ENCODE results near the gene DAP.

The DAP gene

GRCh38 chr5:10686890-10687289, 74.1 kb downstream of the DAP start:
- DNase-seq: no peak

GRCh38 chr5:10685115-10685521, 75.9 kb downstream of the DAP start:
- no peak for DNase-seq

GRCh38 chr5:10684303-10685086, 76.5 kb downstream of the DAP start:
- no peak for DNase-seq

DNA sequence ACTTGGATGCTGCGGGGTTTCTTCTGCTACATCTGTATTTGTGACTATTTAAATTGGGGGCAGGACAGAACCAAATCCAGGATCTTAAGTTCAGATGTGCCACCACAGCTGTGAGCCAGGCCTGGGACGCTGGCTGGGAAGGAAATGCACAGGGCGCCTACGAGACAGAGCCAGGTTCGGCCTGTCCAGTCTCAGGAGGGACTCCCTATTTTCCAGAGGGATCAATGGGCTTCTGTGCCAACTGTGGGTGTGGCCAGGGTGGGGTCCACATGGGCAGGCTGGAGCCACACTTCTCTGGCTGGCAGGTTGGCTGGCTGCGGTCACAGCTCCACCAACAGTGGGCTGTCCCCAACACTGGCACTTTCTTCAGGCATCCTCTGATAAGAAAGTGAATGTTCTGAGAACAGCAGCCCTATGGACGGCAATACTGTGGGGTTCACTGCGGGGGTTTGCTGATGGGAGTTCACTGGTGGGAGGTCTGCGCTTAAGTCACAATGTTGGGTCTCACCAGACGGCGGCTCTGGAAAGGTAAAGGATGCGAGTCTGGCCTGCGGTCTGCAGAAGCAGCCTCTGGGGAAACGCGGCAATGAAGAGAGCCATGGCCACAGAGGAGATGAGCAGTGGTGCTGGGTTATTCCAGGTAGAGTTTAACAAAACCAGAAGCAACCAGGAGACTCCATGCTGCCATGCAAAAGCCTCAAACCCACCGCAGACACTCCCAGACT, 78.1 kb downstream of the DAP start:
- no peak for DNase-seq

DNA sequence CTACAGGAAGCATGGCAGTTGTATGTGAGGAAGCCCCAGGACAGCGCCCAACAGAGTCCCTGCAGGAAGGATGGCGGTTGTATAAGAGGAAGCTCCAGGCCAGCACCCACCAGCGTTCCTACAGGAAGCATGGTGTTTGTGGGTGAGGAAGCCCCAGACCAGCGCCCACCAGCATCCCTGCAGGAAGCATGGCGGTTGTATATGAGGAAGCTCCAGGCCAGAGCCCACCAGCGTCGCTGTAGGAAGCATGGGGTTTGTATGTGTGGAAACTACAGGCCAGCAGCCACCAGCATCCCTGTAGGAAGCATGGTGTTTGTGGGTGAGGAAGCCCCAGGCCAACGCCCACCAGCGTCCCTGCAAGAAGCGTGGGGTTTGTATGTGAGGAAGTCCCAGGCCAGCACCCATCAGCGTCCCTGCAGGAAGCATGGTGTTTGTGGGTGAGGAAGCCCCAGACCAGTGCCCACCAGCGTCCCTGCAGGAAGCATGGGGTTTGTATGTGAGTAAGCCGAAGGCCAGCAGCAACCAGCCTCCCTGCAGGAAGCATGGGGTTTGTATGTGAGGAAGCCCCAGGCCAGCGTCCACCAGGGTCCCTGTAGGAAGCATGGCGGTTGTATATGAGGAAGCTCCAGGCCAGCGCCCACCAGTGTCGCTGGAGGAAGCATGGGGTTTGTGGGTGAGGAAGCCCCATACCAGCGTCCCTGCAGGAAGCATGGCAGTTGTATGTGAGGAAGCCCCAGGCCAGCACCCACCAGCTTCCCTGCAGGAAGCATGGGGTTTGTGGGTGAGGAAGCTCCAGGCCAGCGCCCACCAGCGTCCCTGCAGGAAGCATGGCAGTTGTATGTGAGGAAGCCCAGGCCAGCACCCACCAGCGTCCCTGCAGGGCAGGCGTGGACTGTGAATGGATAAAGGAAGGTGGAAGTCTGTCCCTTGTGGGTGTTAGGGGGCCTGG, 79.0 kb downstream of the DAP start:
- no peak for DNase-seq

- DNase-seq: no peak
Observed at GRCh38 chr5:10680876-10681481, 80.1 kb downstream of the DAP start.

GRCh38 chr5:10679336-10679988, 81.6 kb downstream of the DAP start:
- DNase-seq: no peak

DNA sequence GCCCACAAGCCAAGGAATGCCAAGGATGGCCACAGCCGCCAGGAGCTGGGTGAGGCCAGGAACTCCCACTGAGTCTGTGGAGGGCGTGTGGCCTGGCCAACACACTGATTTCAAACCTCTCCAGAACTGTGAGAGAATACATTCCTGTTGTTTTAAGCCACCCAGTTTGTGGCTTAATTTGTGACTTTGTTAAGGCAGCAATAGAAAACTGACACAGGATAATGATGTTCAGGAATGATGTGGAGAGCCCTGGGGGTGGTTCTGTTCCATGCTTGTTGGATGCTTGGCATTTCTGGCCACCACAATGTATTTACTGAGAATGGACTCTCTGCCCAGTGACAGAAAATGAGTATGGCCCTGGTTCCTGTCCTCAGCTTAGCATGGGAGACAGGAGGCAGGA, 82.8 kb downstream of the DAP start:
- DNase-seq: no peak

- no peak for DNase-seq
Observed at GRCh38 chr5:10677533-10677932, 83.5 kb downstream of the DAP start.

- DNase-seq: no peak
Observed at GRCh38 chr5:10676946-10677345, 84.1 kb downstream of the DAP start.

GRCh38 chr5:10676224-10676623, 84.8 kb downstream of the DAP start:
- no peak for DNase-seq

DNA sequence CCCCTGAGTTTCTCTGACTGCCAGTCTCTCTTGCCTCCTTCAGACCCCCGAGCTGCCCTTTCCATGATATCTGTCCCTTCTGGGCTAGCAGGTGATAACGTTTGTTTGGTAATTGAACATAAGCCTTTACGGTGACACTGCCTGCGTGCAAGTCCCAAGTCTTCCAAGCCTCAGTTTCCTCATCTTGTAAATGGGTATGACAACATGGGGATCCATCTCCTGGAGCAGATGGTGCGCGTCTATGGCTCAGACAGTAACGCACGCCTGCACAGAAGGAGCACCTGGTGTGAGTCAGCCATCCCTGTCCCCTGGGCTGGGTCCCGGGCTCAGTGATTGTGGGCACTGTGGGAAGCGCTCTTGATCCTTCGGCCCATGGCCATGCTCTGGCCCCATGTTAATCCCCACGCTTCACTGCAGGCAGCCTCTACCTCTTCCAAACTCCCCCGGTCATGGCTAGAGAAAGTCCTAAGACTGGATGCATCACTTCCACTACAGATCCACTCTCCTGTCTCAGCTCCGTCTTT, 85.8 kb downstream of the DAP start:
- DNase-seq: no peak

GRCh38 chr5:10674582-10674981, 86.5 kb downstream of the DAP start:
- no peak for DNase-seq

DNA sequence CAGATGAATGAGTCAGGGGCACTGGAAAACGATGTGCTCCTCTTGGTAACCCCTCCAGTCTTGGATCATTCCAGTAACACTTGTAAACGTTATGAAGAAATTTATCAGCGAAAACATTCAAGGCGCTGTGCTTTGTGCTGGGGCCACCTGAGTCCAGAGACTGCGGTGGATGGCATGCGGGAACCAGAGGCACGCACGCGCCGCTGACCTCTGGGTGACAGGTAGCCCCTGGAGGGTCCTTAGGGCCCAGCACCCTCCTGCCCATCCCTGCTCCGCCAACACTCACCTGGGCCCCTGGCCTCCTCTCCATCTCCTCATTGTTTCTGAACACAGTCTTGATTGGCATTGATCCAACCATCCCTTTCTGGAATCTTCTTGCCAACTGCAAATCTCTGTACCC, 86.9 kb downstream of the DAP start:
- DNase-seq: no peak

DNA sequence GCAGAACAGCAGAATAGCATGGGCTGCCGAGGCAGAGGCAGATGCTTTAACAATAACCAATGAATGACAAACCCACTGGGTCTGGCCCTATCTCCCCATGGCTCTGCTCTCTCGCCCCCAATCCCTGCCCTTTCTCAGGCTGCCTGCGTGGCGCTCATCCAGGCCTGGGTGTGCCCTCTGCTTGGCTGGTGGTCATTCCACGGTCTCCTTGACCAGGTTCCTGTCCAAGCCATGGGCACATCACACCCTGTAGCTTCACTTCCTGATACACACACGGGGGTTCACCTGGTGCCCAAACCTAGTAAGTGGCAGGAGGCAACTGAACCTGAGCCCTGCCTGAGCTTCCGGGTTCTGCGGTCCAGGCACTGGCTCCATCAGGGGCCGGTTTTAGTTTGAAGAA, 87.6 kb downstream of the DAP start:
- no peak for DNase-seq

DNA sequence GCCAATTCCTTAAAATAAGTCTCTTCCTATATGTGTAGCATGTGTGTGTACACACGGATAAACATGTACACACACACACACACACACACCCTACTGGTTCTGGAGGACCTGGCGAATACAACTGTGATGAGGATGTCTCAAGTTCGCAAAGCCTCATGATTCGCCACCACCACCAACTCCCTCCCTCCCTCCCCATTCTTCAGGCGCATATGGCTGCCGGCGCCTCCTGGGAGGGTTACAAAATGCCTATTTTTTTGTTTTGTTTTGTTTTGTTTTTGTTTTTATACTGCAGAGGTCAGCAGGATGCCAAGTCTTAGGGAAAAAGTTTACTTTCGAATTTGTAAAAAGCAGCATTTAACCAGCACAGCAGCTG, 88.0 kb downstream of the DAP start:
- no peak for DNase-seq

- no peak for DNase-seq
Observed at GRCh38 chr5:10672146-10673016, 88.7 kb downstream of the DAP start.

GRCh38 chr5:10671041-10672008, 89.7 kb downstream of the DAP start:
- no peak for DNase-seq

DNA sequence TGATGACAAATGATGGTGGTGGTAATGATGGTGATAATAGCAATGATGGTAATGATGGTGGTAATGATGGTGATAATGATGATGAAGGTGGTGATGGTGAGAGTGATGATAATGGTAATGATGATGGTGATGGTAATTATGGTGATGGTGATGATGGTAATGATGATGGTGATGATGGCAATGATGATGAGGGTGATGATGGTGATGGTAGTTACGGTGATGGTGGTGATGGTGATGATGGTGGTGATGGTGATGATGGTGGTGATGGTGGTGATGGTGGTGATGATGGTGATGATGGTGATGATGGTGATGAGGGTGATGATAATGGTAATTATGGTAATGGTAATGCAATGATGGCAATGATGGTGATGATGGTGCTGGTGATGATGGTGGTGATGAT, 91.1 kb downstream of the DAP start:
- DNase-seq: no peak

- no peak for DNase-seq
Observed at GRCh38 chr5:10668697-10669096, 92.3 kb downstream of the DAP start.
